Adipocyte (in vitro differentiated cells): ENCODE data around the gene NSF.
"Not testable (repeated sequence)": the region's sequence is repeated elsewhere in the genome, so short reads cannot be mapped to it uniquely, and the experiment has no call there.

Experiments used
- DNase-seq: peaks from one replicate; pipeline ENCODE4 v3.0.0-alpha.2; 2015; ENCODE audit warnings: low read depth
- H3K27me3 ChIP-seq: replicated peaks from 2 replicates; pipeline ENCODE4 v1.7.0; 2013; ENCODE audit warnings: mild to moderate bottlenecking, low read length, moderate library complexity; ENCODE audit not compliant: control insufficient read depth, insufficient read depth
- H3K36me3 ChIP-seq: 2 replicates; pipeline ENCODE4 v1.7.0; 2013; ENCODE audit warnings: low read length, mild to moderate bottlenecking, moderate library complexity; ENCODE audit not compliant: control insufficient read depth, insufficient read depth, severe bottlenecking
- H3K4me1 ChIP-seq: 2 replicates; pipeline ENCODE4 v1.7.0; 2013; ENCODE audit warnings: mild to moderate bottlenecking, low read length, moderate library complexity; ENCODE audit not compliant: control insufficient read depth, insufficient read depth
- H3K4me3 ChIP-seq: 2 replicates; pipeline ENCODE4 v1.7.0; 2013; ENCODE audit warnings: mild to moderate bottlenecking, low read length, moderate library complexity
- H3K9ac ChIP-seq: 2 replicates; pipeline ENCODE4 v1.7.0; 2013; ENCODE audit warnings: mild to moderate bottlenecking, low read length, moderate library complexity
- H3K9me3 ChIP-seq: 2 replicates; pipeline ENCODE4 v1.7.0; 2013; ENCODE audit warnings: mild to moderate bottlenecking, low read length, moderate library complexity; ENCODE audit not compliant: control insufficient read depth

Gene NSF

DNA sequence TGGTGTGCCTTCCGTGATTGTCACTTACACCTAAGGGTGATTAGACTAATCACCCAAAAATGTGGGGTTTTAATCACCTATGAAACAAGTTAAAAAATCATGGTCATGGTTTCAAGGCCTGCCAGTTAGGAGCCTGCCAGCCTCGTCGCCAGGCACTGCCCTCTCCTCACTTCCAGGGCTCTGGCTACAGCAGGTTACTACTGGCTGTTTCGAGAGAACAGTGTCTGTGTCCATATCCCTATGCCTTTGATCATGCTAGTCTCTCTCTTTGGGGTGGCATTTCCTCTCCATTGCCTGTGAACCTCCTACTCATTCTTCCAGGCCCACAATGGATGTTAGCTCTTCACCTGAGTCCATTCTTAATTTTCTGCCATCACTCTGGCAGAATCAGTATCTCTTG, 80.3 kb downstream of the NSF start:
- not testable (repeated sequence) for H3K4me1 ChIP-seq, H3K27me3 ChIP-seq, DNase-seq, H3K9ac ChIP-seq, H3K4me3 ChIP-seq, H3K9me3 ChIP-seq, H3K36me3 ChIP-seq

DNA sequence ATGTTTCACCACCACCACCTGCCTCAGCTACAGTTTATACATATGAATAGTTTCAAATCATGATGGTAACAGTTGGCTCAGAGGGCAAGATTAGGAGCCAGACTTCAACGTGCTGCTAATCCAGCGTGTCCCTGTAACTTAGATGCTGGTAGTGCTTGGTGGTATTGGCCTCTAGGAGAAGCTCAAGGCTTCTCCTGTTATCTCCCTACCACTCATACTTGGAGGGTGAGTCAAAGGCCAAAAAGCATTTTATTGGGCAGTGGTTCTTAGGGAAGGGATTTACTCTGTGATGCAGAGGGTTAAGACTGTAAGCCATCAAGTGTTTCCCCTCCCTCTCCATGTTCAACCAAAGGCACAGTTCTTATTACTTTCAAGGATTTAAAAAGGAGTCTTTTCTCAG, 82.3 kb downstream of the NSF start:
- H3K4me3 ChIP-seq, DNase-seq, H3K4me1 ChIP-seq, H3K9me3 ChIP-seq, H3K27me3 ChIP-seq, H3K36me3 ChIP-seq, H3K9ac ChIP-seq: not testable (repeated sequence)

DNA sequence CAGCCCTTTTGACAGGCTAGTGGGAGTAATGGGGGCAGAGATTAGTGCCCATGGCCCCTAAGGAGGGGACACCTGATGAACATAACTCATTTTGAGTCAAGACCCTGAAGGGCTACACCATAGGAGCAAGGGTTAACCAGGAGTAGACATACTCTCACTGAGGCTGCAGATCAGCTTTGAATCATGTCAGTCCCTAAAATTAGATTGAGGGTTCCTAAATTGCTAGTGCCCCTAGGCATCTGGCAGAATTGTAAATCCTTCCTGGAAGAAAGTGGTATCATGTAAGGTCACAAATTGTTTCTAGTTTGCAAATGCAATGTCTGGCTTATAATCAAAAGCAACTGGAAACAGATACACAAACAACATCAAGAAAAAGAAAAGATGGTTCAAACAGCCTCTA, 87.3 kb downstream of the NSF start:
- not testable (repeated sequence) for H3K36me3 ChIP-seq

DNA sequence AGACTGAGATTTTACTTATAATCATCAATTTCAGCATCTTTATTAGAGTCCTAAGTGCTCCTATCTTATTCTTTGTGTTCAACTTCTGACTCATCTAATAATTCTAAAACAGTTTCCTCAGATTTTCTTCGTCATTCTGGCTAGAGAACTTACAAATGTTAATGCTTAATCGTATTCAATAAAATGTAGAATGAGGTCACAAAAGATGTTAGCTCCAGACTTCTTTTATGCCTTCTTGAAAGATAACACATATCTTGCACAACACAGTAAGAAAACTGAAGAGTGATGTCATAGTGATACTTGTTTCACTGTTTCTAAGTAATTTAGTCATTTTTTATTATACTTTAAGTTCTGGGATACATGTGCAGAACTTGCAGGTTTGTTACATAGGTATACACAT, 93.2 kb downstream of the NSF start:
- H3K9me3 ChIP-seq, H3K36me3 ChIP-seq, DNase-seq, H3K9ac ChIP-seq, H3K27me3 ChIP-seq, H3K4me3 ChIP-seq, H3K4me1 ChIP-seq: not testable (repeated sequence)

More for the DNA sequence above, 87.3 kb downstream of the NSF start:
- H3K4me3 ChIP-seq, H3K27me3 ChIP-seq, H3K4me1 ChIP-seq, H3K9me3 ChIP-seq, DNase-seq, H3K9ac ChIP-seq: not testable (repeated sequence)

DNA sequence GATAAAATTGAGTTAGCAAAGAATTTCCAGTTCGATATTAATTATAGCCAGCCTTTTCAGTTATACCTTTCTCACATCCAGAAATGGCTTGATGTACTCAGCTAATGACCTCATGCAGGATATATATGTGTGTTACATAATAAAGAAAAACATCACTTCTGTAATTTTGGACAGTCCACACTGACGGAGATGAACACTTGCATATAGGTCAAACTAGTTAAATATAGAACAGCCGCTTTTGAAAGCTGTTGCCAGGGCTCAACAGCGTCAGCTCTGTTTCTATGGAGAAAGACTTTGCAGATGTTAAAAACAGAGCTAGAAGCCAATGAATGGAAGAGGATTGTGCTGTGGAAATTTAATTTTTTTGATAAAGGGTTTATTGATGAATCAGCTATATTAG, 94.8 kb downstream of the NSF start:
- not testable (repeated sequence) for H3K4me3 ChIP-seq, H3K27me3 ChIP-seq, DNase-seq, H3K36me3 ChIP-seq, H3K9me3 ChIP-seq, H3K9ac ChIP-seq, H3K4me1 ChIP-seq

DNA sequence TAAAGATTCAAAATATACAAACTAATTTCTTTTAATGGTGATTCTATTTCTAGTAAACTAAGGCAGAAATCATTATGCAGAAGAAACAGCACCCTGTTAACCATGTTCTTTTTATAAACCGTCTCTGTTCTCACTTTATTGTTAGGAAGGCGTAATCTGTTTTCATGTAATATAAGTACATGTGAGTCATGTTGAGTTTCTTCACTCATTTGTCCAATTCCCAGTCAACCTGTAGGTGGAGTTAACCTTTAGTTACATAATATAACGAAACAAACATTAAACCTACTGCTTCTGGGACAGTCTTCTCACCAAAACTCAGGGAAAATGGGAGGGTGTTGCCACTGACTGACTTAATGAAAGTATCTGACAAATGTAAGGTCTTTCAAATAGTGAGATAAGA, 101.7 kb downstream of the NSF start:
- DNase-seq, H3K36me3 ChIP-seq, H3K27me3 ChIP-seq, H3K9ac ChIP-seq, H3K9me3 ChIP-seq, H3K4me1 ChIP-seq, H3K4me3 ChIP-seq: not testable (repeated sequence)

DNA sequence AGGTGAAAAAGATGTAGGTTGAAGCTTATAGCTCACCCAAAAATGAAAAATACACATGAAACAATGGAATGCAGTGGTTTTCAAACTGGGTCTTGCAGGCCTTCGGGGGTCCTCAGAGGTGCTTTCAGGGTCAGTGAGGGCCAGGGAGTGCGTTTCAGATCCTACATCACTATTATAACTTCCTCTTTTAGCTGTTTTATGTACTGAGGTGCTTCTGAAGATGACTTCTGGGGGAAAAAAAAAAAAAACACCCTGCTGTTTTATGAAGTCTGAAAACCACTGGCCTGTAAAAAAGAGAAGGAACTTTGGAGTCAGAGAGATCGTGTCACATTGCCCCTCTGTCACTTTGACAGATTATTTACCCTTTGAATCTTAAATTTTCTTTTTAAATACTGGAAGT, 102.8 kb downstream of the NSF start:
- DNase-seq, H3K4me3 ChIP-seq, H3K36me3 ChIP-seq, H3K4me1 ChIP-seq, H3K27me3 ChIP-seq, H3K9ac ChIP-seq, H3K9me3 ChIP-seq: not testable (repeated sequence)

DNA sequence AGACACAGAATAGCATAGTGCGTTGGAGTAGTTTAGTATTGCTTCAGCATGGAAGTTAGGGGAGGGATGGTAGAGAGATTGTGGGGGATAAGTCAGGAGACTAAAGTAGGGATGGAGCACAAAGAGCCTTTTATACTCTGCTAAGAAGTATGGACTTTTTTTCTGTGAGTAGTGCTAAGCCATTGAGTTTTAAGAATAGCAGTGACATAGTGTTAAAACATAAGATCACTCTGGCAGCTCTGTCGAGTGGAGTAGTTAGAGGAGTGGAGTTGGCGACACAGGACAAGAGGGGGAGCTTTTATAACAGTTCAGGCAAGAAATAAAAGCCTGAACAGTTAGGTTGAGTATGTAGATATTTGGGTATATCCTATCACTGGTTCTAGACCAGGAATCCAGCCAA, 106.1 kb downstream of the NSF start:
- not testable (repeated sequence) for H3K4me3 ChIP-seq, H3K9me3 ChIP-seq, H3K36me3 ChIP-seq, H3K4me1 ChIP-seq, DNase-seq, H3K27me3 ChIP-seq, H3K9ac ChIP-seq

DNA sequence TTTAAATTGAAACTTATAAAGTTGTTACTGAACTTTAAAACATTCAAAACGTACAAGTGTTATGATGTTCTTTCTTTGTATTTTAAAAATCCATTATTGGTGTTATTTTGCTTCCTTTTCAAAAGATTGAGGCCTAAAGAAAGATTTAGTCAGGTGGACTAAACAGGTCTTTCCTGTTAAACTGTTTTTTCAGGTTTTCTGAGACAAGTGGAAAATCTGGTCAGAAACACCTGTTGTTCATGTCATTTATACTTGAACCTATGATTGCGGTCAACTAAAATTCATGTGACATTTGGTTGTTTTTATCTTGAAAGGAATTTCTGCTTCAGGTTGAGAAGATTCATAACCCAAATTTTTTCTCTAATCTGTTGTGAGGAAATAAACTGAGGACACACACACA, 108.5 kb downstream of the NSF start:
- not testable (repeated sequence) for H3K4me1 ChIP-seq, H3K9me3 ChIP-seq, DNase-seq, H3K27me3 ChIP-seq, H3K9ac ChIP-seq, H3K36me3 ChIP-seq, H3K4me3 ChIP-seq

DNA sequence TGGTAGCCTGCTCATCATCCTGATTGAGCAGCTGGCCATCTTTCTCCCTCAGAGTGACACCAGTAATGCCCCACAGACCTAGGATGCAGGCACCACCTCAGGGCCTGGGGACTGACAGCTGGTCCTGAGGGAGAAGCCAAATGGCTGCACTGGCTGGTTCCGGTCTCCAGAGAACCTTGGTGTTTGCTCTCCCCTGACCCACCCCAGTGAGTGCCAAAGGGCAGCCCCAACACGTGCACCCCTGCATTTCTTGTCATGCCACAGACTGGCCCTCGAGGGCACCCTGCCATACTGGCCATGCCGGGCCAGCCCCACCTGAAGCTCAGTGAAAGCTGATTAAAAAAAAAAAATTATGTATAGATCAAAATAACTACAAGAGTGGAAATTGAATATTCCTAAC, 127.5 kb downstream of the NSF start:
- H3K36me3 ChIP-seq, result peaks cover 47% of the 10 kb centered on the region
- no peak overlapping the region for H3K9ac ChIP-seq
- no peaks in the 10 kb centered on the region for H3K27me3 ChIP-seq
- no peaks in the 10 kb centered on the region for H3K4me1 ChIP-seq
- H3K4me3 ChIP-seq, result no peak overlapping the region
- H3K9me3 ChIP-seq, result no peaks in the 10 kb centered on the region
- no peak for DNase-seq

DNA sequence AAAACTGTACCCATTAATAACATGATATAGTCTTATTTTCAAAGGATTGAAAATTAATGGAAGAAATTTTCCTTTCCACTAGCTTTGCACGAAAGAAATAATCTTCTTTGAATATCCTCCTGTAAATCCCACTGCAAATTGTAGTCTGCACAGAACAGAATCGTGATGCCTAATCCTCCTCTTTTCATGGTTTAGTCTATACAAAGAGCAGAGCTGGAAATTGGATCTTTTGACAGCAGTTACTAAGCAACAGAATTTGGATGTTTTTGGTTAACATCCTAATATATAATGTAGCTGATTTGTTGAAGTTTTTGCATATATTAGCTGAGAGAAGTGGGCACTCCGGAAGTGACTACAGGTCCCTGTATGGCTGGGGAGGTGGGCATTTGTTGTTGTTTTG, 129.4 kb downstream of the NSF start:
- Histone ChIP-seq H3K4me1 (no peaks in the 10 kb centered on the region), H3K9me3 (no peaks in the 10 kb centered on the region), H3K4me3 (no peak overlapping the region), H3K36me3 (peaks cover 42% of the 10 kb centered on the region), H3K9ac (no peak overlapping the region), H3K27me3 (no peaks in the 10 kb centered on the region)
- no peak for DNase-seq

DNA sequence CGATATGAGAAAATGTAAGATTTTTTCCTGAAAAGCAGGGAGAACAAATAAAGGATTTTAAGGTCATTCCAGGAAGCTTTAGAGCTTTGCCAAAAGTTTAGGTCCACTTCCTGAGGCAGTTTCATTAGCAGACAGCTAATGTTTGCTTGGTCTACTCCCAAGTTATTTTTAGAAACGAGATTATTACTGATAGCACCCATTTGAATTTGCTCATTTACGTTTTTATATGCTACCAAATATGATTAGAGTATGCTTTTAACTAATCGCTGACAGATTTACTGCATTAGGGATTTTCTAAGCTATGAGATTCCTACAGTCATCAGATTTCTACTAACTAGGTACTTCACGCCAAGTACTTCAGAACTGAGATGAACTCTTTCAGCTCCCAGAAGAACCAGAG, 129.9 kb downstream of the NSF start:
- H3K9ac ChIP-seq, result no peak overlapping the region
- H3K4me1 ChIP-seq, result no peaks in the 10 kb centered on the region
- H3K27me3 ChIP-seq, result no peaks in the 10 kb centered on the region
- H3K9me3 ChIP-seq, result no peaks in the 10 kb centered on the region
- peaks cover 37% of the 10 kb centered on the region for H3K36me3 ChIP-seq
- no peak for DNase-seq
- no peak overlapping the region for H3K4me3 ChIP-seq
